ENCODE measurements around the gene GOLT1A. TPM values are rescaled to one million over a fixed set of nuclear protein-coding genes. Genes with fewer than 3 reads are reported as not detected.

The GOLT1A gene
- total RNA-seq, 4 donors from 2014 or later: 0.39 to 0.83 TPM; not detected in 2

DNA sequence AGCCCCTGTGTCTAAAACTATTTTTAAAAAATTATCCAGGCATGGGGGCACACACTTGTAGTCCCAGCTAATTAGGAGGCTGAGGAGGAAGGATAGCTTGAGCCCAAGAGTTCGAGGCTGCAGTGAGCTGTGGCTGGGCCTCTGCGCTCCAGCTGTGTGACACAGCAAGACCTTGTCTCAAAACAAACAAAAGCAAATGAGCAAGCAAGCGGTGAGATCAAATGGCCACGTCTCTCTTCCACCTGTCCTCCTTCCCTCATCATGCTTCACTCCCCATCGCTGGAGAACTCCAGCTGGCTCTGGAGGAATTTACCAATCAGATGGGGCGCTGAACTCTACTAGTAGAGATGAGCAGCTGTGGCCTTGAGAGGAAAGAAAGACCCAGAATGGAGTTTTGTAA lies 33.7 kb downstream of the GOLT1A start:
- peaks cover 0 to 45% (median 0%) of the 10 kb centered on the region in 4 donors for H3K27me3 ChIP-seq
- no peaks in the 10 kb centered on the region for H3K9me3 ChIP-seq
- 74% methylated on average over 6 of the region's 6 CpGs for WGBS
- intact Hi-C loops (cut with DNase I): no loop called here
- TF ChIP-seq POLR2A (IDR thresholded peaks at IDR 0.05; ENCODE audit: low read depth): no peak
- TF ChIP-seq EP300 (IDR thresholded peaks at IDR 0.05): no peak
- TF ChIP-seq, protein P1, sequence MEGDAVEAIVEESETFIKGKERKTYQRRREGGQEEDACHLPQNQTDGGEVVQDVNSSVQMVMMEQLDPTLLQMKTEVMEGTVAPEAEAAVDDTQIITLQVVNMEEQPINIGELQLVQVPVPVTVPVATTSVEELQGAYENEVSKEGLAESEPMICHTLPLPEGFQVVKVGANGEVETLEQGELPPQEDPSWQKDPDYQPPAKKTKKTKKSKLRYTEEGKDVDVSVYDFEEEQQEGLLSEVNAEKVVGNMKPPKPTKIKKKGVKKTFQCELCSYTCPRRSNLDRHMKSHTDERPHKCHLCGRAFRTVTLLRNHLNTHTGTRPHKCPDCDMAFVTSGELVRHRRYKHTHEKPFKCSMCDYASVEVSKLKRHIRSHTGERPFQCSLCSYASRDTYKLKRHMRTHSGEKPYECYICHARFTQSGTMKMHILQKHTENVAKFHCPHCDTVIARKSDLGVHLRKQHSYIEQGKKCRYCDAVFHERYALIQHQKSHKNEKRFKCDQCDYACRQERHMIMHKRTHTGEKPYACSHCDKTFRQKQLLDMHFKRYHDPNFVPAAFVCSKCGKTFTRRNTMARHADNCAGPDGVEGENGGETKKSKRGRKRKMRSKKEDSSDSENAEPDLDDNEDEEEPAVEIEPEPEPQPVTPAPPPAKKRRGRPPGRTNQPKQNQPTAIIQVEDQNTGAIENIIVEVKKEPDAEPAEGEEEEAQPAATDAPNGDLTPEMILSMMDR (IDR thresholded peaks at IDR 0.05): no peak
- TF ChIP-seq POLR2AphosphoS5 (IDR thresholded peaks at IDR 0.05): no peak
- no peaks in the 10 kb centered on the region for H3K36me3 ChIP-seq
- no peak overlapping the region for H3K4me3 ChIP-seq
- no peaks in the 10 kb centered on the region for H3K4me1 ChIP-seq
- no peak overlapping the region for H3K27ac ChIP-seq (replicated peaks in 1 of 4)
- DNase-seq (ENCODE audit: extremely low spot score): no peak

DNA sequence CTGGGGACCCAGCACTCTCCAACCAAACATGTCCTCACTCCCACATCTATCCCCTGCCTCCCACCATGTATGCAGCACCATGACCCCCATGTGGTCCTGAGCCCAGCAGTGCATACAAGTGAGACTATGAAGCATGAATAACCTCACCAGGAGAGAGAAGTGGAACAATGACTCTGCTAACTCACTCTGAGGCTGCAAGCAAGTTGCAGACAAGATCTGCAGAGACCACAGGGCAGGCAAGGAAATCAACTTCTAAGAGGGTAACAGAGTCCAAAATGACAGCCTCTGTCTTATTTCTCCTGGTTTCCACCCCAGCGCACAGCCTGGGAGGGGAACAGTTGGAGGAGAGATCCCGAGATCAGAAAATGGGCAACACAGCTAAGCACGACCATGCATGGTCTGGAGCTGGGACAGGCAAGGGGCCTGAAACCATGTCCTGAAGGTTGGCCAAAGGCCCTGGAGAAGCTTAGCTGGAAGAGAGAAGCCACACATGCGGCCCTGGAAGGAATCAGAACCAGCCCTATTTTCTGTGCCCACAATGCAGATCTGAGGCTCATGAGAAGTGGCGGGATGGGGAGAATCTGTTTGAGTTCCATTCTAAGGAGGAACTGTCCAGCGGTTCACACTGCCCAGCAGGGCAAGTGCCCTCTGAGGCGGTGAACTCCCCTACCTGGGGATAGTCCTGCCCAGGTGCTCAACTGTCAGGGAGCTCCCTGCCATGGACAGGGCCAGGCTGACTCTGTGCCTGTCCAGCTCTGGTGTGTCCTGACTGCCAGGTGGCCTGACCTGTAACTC lies 35.1 kb downstream of the GOLT1A start:
- DNase-seq (ENCODE audit: extremely low spot score): no peak
- Histone ChIP-seq H3K36me3 (no peaks in the 10 kb centered on the region), H3K4me3 (no peak overlapping the region), H3K27me3 (peaks cover 0 to 58% (median 0%) of the 10 kb centered on the region in 4 donors), H3K9me3 (no peaks in the 10 kb centered on the region), H3K27ac (replicated peaks in 1 of 4) (no peak overlapping the region), H3K4me1 (no peaks in the 10 kb centered on the region)
- no peak for TF ChIP-seq POLR2A (IDR thresholded peaks at IDR 0.05; ENCODE audit: low read depth)
- no peak for TF ChIP-seq POLR2AphosphoS5 (IDR thresholded peaks at IDR 0.05)
- TF ChIP-seq, protein P1 (IDR thresholded peaks at IDR 0.05): no peak
- no peak for TF ChIP-seq EP300 (IDR thresholded peaks at IDR 0.05)
- intact Hi-C loops (cut with DNase I): no loop called here
- 88% methylated on average over 6 of the region's 7 CpGs for WGBS

DNA sequence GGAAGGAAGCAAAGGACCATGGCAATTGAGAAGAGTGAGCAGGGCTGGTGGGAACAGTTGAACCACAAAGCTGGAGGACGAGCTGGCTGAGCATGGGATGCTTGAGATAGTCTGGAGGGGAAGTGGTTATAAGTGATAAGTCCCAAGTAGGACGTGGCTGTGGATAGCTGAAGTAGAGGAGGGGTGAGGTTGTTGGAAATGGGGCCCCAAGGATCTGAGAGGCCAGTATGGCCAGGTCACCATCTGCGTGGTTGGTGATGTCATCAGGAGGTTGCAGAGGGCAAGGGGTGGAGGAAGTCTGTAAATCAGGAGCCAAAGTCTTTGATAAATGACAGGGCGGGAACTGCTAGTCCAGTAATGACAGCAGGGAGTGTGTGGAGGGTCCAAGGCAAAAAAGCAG lies 36.7 kb downstream of the GOLT1A start:
- DNase-seq (ENCODE audit: extremely low spot score): no peak
- H3K27me3 ChIP-seq: peaks cover 0 to 58% (median 0%) of the 10 kb centered on the region in 4 donors
- intact Hi-C loops (cut with DNase I): no loop called here
- no peak for TF ChIP-seq POLR2AphosphoS5 (IDR thresholded peaks at IDR 0.05)
- TF ChIP-seq EP300 (IDR thresholded peaks at IDR 0.05): no peak
- no peak overlapping the region for H3K27ac ChIP-seq (replicated peaks in 1 of 4)
- WGBS: 49% methylated on average over 4 of the region's 4 CpGs
- no peaks in the 10 kb centered on the region for H3K4me1 ChIP-seq
- H3K4me3 ChIP-seq: no peak overlapping the region
- no peaks in the 10 kb centered on the region for H3K36me3 ChIP-seq
- no peaks in the 10 kb centered on the region for H3K9me3 ChIP-seq

DNA sequence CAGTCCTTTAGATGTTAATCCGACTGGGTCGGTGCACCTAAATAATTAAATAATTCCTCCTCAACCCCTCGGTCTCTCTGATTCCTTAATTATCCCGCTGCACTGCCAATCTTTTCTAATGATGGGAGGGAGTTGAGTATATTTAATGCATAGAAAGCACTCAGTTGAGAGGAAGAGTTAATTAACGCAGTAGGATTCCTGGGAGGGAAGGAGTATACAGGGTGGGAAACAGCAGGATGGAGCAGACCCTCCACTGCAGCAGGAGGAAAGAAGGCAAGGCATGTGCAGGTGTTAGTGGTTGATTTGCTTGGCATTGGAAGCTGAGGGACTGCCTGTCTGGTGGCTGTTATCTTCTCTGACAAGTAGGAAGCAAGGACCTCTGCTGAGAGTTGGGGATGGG lies 37.7 kb downstream of the GOLT1A start:
- WGBS: 86% methylated on average over 5 of the region's 5 CpGs
- no peak overlapping the region for H3K27ac ChIP-seq (replicated peaks in 1 of 4)
- no peak overlapping the region for H3K4me3 ChIP-seq
- no peaks in the 10 kb centered on the region for H3K9me3 ChIP-seq
- H3K4me1 ChIP-seq: no peaks in the 10 kb centered on the region
- DNase-seq (ENCODE audit: extremely low spot score): no peak
- intact Hi-C loops (cut with DNase I): no loop called here
- H3K27me3 ChIP-seq: peaks cover 0 to 58% (median 0%) of the 10 kb centered on the region in 4 donors
- TF ChIP-seq, protein P1 (IDR thresholded peaks at IDR 0.05): no peak
- TF ChIP-seq POLR2AphosphoS5 (IDR thresholded peaks at IDR 0.05) (no peak), POLR2A (IDR thresholded peaks at IDR 0.05; ENCODE audit: low read depth) (no peak), EP300 (IDR thresholded peaks at IDR 0.05) (no peak)
- H3K36me3 ChIP-seq: no peaks in the 10 kb centered on the region

DNA sequence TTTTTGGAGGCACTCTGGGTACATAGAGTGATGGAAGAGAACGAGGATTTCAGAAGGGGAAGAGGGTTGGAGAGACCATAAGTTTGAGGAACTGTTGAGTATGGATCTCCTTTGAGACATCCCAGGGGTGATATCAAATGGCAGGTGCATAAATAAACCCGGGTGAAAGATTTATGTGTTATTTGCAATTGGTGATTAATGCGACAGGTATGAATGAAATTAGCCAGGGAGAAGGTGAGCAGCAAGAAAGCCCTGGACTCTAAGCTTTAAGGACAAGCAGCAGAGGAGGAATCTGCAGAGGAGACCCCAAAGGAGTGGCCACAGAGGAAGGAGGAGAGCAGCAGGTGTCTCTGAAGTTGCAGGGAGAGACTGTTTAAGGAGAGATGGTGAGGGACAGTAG lies 38.8 kb downstream of the GOLT1A start:
- peaks cover 0 to 58% (median 0%) of the 10 kb centered on the region in 4 donors for H3K27me3 ChIP-seq
- no peaks in the 10 kb centered on the region for H3K4me1 ChIP-seq
- DNase-seq (ENCODE audit: extremely low spot score): no peak
- TF ChIP-seq POLR2AphosphoS5 (IDR thresholded peaks at IDR 0.05) (no peak), EP300 (IDR thresholded peaks at IDR 0.05) (no peak), POLR2A (IDR thresholded peaks at IDR 0.05; ENCODE audit: low read depth) (no peak)
- TF ChIP-seq, protein P1 (IDR thresholded peaks at IDR 0.05): no peak
- no peak overlapping the region for H3K4me3 ChIP-seq
- 78% methylated on average over 3 of the region's 3 CpGs for WGBS
- H3K36me3 ChIP-seq: no peaks in the 10 kb centered on the region
- H3K9me3 ChIP-seq: peaks cover 0 to 10% (median 5%) of the 10 kb centered on the region in 4 donors
- no peak overlapping the region for H3K27ac ChIP-seq (replicated peaks in 1 of 4)
- intact Hi-C loops (cut with DNase I): no loop called here

Measured in esophagus muscularis mucosa (tissue), 4 donors.